Breast epithelium (tissue), 3 donors: Measurements from ENCODE around the gene ZNF157.

Experiments used
- CTCF ChIP-seq, 3 donors: fragments of 450-650 bp; IDR thresholded peaks; one replicate each; pipeline ENCODE4 v1.5.1; 2016 to 2017; ENCODE audit warnings: antibody characterized with exemption in 3 of 3, mild to moderate bottlenecking in 3 of 3, moderate library complexity in 3 of 3
- POLR2A ChIP-seq: fragments of 450-650 bp; IDR thresholded peaks from one replicate; pipeline ENCODE4 v1.6.1; 2016; ENCODE audit warnings: antibody characterized with exemption, mild to moderate bottlenecking, moderate library complexity

- no peak for TF ChIP-seq CTCF (IDR thresholded peaks at IDR 0.05)
- no peak for TF ChIP-seq POLR2A
Measured at GRCh38 chrX:47351706-47352105, 18.7 kb upstream of the ZNF157 start.
